Prostate gland (tissue), 2 donors: ENCODE results near the gene ADARB2.

ENCODE experiments used
- CTCF ChIP-seq, 4 experiments: fragments of 200-600 bp in 2 of 4; fragments of 450-650 bp in 2 of 4; sonication (generic) in 2 of 4; IDR thresholded peaks; 1 replicate in 3 of 4; 2 replicates in 1 of 4; pipeline ENCODE4 v1.5.1; 2016 to 2019; ENCODE audit warnings: antibody characterized with exemption in 4 of 4, mild to moderate bottlenecking in 2 of 4, moderate library complexity in 2 of 4
- POLR2AphosphoS5 ChIP-seq: sonication (generic); formaldehyde crosslinking; IDR thresholded peaks from one replicate; pipeline ENCODE4 v1.6.1; 2017; ENCODE audit warnings: antibody characterized with exemption

- no peak for TF ChIP-seq POLR2AphosphoS5
- TF ChIP-seq CTCF (IDR thresholded peaks at IDR 0.05): no peak
Measured at GRCh38 chr10:1422275-1422674, 315.1 kb downstream of the ADARB2 start.
